Measurements from ENCODE around the gene IL3RA. TPM values are rescaled to one million over a fixed set of nuclear protein-coding genes. Genes with fewer than 3 reads are reported as not detected.
"Not testable (repeated sequence)": the region's sequence is repeated elsewhere in the genome, so short reads cannot be mapped to it uniquely, and the experiment has no call there.

Gene IL3RA
- total RNA-seq, 1 experiment from 2014 or later = not detected

GRCh38 chrX:1330605-1331004 is 6.0 kb upstream of the IL3RA start:
- no peak for DNase-seq (ENCODE audit: low spot score)

- DNase-seq (ENCODE audit: low spot score) = not testable (repeated sequence)
Measured at GRCh38 chrX:1332433-1332832, 4.2 kb upstream of the IL3RA start.

DNA sequence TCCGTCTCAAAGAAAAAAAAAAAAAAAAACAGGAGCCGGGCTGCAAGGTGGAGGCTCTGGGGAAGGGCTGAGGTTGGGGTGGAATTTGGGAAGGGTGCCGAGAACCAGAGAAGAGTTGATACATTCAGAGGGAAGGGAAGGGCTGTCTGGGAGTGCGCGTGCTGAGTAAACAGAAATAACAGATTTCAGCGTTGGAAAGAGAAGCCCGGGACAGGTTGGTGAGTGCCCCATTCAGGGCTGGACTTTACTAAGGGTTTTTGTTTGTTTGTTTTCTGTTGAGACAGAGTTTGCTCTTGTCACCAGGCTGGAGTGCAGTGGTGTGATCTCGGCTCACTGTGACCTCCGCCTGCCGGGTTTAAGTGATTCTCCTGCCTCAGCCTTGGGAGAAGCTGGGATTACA is 1.7 kb upstream of the IL3RA start:
- DNase-seq (ENCODE audit: low spot score) = no peak

DNA sequence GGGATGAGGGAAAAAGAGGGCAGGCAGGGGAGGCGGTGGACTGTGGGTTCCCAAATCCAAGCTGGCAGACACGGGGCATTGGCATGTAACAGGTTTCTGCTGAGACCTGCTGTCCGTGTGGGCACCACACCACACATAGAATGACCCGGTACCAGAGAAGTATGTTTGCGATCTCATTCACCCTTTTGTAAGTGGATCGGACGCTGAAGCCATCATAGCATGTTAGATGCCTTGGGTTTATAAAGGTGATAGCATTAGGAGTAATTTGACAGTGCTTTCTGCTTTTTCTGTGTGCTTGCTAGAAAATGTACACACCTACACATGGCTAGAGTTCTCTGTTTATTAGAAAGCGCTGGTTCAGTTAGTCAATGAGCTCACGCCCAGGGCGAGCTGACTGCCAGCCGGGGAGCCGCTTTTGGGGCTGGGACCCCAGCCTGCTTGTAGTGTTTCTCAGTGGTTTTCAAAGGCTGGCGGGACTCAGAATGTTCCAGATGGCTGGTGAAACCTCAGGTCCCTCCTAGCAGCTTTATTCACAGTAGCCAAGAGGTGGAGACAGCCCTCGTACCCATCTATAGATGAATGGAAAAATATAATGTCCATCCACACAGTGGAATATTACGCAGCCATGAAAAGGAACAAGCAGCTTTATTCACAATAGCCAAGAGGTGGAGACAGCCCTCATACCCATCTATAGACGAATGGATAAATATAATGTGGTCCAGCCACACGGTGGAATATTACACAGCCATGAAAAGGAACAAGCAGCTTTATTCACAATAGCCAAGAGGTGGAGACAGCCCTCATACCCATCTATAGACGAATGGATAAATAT is 579 bp downstream of the IL3RA start:
- no peak for DNase-seq (ENCODE audit: low spot score)

GRCh38 chrX:1341545-1342184 is 5.1 kb downstream of the IL3RA start:
- no peak for DNase-seq (ENCODE audit: low spot score)

DNA sequence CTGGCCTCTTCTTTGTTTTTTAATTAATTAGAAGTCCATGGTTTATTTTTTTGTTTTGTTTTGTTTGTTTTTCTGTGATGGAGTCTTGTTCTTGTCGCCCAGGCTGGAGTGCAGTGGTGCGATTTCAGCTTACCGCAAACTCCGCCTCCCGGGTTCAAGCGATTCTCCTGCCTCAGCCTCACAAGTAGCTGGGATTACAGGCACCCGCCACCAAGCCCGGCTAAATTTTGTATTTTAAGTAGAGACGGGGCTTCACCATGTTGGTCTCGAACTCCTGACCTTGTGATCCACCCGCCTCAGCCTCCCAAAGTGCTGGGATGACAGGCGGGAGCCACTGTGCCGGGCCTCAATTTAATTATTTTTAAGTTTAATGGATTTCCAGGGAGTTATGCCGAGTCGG is 13.0 kb downstream of the IL3RA start:
- not testable (repeated sequence) for DNase-seq (ENCODE audit: low spot score)

DNA sequence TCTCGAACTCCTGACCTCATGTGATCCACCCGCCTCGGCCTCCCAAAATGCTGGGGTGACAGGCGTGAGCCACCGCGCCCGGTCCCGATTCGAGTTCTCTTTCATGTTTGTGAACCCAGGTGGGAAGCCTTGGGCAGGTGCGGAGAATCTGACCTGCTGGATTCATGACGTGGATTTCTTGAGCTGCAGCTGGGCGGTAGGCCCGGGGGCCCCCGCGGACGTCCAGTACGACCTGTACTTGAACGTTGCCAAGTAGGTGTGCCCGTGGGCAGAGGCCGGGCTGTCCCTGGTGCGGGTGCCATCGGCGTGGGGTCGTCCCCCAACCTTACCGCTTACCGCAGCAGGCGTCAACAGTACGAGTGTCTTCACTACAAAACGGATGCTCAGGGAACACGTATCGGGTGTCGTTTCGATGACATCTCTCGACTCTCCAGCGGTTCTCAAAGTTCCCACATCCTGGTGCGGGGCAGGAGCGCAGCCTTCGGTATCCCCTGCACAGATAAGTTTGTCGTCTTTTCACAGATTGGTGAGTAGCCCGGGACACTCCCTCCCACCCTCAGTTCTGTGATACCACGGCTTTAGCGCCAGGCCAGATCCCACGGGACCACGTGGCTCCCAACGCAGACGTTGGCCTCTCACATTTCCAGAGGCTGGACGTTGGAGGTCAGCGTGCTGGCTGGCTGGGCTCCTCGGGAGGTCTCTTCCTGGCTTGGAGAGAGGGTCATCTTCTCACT is 15.6 kb downstream of the IL3RA start:
- DNase-seq (ENCODE audit: low spot score) = no peak

GRCh38 chrX:1354036-1355019 is 17.7 kb downstream of the IL3RA start:
- no peak for DNase-seq (ENCODE audit: low spot score)

DNA sequence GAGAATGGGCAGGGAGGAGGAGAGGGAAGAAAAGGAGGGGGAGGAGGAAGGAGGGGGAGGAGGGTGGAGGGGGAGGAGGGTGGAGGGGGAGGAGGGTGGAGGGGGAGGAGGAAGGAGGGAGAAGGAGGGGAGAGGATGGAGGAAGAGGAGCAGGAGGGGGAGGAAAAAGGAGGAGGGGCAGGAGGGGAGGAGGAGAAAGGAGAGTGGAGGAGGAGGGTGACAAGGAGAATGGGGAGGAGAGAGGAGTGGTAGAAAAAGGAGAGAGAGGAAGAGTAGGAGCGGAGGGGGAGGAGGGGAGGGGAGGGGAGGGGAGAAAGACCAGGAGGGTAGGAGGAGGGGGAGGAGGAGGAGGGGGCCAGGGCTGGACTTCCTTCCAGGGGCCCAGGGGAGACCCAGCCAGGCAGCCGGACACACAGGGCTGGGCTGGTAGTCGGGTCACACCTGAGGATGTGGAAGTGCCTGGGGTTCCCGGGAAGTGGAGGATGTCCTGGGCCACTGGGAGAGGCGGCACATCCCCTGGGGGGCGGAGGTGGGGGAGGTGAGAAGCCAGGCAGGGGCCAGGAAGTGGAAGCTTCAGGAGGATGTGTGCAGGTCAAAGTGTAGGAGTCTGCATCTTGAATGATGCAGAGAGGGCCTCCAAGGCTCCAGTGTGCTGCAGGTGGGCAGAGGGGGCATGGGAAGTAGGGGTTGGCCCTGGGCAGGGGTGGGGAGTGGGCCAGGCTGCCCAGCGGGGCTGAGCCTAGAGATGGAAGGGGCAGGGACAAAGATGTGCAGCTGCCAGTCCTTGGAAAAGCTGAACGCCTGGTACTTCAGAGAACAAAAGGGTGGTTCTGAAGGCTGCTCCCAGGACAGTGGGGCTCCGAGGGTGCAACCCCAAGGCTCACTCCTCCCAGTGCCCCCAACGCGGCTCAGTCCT is 18.8 kb downstream of the IL3RA start:
- peak; percentile 51 for DNase-seq (ENCODE audit: low spot score)

- no peak for DNase-seq (ENCODE audit: low spot score)
Measured at GRCh38 chrX:1357993-1358392, 21.4 kb downstream of the IL3RA start.

DNA sequence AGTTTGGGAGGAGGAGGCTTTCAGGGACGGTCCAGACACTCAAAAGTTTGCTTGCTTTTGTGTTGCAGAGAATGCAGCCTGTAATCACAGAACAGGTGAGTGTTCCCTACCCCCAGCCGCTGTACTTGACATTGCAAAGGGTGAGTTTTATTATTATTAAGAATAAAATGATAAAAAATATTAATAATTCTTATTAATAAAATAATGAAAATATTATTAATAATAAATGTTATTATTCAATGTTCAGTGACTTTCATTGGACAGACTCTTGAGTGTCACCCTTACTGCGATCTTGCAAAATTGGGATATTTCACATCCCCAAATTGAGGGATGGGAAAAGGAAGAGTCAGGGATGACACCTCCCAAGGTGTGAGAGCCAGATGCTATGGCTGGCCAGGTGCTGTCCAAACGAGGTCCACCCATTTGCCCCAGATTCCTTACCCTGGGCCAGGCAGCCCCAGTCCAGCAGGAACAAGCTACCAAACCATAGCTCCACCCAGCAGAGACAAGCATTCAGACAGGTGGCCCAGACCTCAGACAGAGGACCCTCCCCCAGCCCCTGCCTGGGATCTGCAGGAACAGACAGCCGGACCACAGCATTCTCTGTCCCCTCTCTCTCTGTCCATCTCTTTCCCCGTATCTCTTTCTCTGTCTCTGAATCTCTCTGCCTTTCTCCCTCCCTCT is 22.4 kb downstream of the IL3RA start:
- DNase-seq (ENCODE audit: low spot score) = no peak

- no peak for DNase-seq (ENCODE audit: low spot score)
Measured at GRCh38 chrX:1359477-1359873, 22.9 kb downstream of the IL3RA start.

GRCh38 chrX:1360171-1360570 is 23.6 kb downstream of the IL3RA start:
- DNase-seq (ENCODE audit: low spot score) = no peak

DNA sequence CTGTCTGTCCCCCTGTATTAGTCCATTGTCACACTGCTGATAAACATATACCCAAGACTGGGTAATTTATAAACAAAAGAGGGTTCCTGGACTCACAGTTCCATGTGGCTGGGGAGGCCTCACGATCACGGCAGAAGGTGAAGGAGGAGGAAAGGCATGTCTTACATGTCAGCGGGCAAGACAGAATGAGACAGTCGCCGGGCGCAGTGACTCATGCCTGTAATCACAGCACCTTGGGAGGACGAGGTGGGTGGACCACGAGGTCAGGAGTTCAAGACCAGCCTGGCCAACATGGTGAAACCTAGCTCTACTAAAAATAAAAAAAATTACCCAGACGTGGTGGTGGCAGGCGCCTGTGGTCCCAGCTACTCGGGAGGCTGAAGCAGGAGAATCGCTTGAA is 24.7 kb downstream of the IL3RA start:
- peak; percentile 57 for DNase-seq (ENCODE audit: low spot score)

DNA sequence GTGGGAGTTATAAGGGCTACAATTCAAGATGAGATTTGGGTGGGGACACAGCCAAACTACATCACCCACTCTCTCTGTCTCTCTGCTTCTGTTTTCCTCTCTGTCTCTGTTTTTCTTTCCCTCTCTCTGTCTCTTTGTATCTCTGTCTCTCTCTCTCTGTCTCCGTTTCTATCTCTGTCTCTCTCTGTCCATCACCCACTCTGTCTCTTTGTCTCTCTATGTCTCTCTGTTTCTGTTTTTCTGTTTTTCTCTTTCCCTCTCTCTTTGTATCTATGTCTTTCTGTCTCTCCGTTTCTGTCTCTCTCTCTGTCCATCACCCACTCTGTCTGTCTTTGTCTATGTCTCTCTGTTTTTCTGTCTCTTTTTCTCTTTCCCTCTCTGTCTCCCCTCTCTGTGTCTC is 25.3 kb downstream of the IL3RA start:
- DNase-seq (ENCODE audit: low spot score) = no peak

GRCh38 chrX:1366363-1366762 is 29.8 kb downstream of the IL3RA start:
- DNase-seq (ENCODE audit: low spot score) = not testable (repeated sequence)

- DNase-seq (ENCODE audit: low spot score) = no peak
Measured at GRCh38 chrX:1368385-1368698, 31.8 kb downstream of the IL3RA start.

DNA sequence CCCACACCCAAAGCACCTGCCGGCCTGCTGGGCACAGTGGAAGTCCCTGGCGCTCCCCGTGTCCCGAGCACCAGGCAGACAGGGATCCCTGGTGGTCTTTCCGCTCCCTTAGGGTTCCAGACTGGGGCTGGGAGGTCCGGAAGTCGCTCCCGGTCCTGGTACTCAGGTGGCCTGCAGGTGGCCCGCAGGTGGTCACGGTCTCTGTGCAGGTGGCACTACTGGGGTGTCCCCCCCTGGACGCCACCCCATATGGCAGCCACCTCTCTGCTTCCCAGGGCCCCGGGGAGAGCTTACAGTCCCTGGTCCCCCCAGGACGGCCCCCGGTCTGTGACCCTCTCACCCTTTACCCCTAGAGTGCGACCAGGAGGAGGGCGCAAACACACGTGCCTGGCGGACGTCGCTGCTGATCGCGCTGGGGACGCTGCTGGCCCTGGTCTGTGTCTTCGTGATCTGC is 41.7 kb downstream of the IL3RA start:
- no peak for DNase-seq (ENCODE audit: low spot score)

DNA sequence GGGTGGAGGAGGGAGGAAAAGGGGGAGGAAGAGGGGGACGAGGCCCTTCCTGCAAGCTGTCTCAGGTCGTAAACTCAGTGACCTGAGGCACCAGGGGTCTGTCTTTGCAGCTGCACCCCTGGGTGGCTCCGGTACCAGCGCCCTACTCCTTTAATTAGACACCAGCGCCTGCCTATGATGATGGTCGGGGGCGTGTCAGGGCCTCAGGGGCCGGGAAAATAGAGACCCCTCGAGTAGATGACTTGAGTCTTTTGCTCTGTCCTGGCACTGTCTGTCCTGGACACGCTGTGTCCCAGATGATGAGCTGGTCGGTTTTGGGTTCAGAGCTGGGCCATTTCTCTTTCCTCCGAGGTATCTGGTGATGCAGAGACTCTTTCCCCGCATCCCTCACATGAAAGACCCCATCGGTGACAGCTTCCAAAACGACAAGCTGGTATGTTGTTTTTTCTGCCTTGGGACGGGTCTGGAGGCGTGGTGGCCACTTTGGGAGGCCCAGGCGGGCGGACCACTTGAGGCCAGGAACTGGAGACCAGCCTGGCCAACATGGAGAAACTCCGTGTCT is 44.2 kb downstream of the IL3RA start:
- DNase-seq (ENCODE audit: low spot score) = no peak

Data from A172 (cell line).